HG03354 (cell line): ENCODE measurements around the gene TMEM97.

Source experiments
- ATAC-seq: cut with Tn5 transposase; IDR thresholded peaks from one replicate; pipeline ENCODE4 v1.9.1; 2021; ENCODE audit warnings: mild to moderate bottlenecking; ENCODE audit not compliant: unreplicated experiment, poor library complexity, severe bottlenecking

TMEM97 gene

GRCh38 chr17:28315846-28316705 is 2.9 kb upstream of the TMEM97 start:
- ATAC-seq, result no peak

GRCh38 chr17:28317099-28317965 is 1.7 kb upstream of the TMEM97 start:
- no peak for ATAC-seq

GRCh38 chr17:28317966-28318758 is 838 bp upstream of the TMEM97 start:
- ATAC-seq, result peak; percentile 15

DNA sequence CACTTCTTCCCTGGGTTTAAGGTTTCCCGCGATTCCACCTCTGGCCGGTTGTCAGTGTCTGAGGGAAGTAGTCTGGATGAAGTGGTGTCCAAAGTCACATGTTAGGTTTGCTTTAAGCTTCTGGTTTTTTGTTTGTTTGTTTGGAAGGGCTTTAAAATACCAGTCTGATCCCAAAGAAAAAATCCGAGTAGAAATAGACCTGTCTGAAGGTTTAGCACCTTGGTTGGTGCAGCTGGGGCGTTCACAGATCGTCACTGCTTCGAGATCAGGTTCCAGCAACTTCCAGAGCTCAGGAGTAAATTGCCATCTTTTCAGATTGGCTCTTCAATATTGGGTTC is 567 bp downstream of the TMEM97 start:
- no peak for ATAC-seq

DNA sequence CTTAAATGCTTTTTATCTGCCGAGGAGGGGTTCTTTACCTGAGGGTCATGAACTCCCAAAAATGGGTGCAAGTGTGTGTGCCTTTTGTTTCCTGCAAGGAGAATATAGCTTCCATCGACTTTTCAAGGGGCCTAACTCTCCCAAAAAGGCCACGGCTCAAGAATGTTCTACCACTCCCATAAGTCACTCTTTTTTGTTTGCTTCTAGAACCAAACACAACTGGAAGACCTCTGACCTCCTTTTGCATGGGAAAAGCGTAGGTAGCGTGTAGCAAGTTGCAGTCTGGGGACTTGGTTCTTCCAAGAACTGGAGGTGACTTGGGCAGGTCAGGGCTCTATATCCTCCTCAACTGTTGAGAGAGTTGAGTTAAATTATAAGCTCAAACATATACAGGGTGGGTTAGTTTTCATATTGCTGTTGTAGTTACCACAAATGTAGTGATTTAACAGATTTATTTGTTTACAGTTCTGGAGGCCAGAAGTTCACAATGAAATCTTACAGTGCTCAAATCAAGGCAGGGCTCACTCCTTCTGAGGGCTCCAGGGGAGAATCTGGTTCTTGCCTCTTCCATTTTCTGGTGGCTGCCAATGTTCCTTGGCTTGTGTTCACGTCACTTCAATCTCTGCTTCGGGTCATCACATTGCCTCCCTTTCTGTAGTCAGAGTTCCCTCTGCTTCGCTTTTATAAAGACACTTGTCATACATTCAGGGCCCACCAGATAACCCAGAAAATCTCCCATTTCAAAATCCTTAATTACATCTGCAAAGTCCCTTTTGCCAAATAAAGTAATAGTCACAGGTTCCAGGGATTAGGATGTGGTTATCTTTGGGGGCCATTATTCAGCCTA is 1.4 kb downstream of the TMEM97 start:
- no peak for ATAC-seq

DNA sequence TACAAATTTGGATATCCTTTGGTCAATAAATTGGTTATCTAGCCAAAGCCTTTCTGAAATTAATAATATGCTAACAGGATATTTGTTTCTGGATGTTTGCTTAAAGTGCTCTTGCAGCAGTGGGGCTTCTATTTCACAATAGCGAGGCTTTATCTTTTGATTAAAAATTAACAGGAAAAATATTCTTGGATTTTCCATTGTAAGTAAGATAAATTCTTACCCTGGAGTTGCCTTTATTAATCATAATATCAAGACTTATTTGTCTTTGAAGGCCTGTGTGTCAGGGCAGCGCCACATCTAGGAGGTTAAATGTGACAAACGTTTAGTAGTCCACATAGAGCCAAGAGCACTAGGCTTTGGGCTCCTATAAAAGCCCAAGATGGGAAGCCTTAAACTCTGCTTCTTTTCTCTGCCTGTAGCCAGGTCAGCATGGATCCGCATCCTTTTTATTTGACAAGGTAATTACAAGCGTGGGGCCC is 5.3 kb downstream of the TMEM97 start:
- ATAC-seq, result no peak

GRCh38 chr17:28324781-28325180 is 5.8 kb downstream of the TMEM97 start:
- ATAC-seq, result no peak

- ATAC-seq, result no peak
Measured at GRCh38 chr17:28325211-28325610, 6.2 kb downstream of the TMEM97 start.

GRCh38 chr17:28326114-28326513 is 7.1 kb downstream of the TMEM97 start:
- ATAC-seq, result no peak

GRCh38 chr17:28327031-28327607 is 8.1 kb downstream of the TMEM97 start:
- ATAC-seq, result no peak

DNA sequence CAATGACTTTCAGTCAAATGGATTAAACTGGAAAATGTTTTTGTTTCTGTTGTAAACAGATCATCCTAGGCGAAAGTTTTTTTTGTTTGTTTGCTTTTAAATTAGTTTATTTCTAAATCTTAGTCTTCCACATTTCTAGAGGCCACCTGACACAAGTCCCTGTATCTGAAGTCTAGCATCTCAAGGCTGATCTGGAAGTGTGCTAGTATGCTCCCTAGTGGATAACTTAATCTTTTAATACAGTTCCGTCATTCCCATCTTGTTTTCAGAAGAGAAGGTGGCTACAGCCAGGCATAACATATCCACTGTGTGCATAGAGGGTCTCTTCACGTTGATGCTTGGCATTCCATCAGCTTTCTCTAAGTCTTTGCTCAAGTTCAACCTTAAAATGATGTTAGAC is 8.7 kb downstream of the TMEM97 start:
- no peak for ATAC-seq

GRCh38 chr17:28328325-28328724 is 9.3 kb downstream of the TMEM97 start:
- ATAC-seq, result no peak

DNA sequence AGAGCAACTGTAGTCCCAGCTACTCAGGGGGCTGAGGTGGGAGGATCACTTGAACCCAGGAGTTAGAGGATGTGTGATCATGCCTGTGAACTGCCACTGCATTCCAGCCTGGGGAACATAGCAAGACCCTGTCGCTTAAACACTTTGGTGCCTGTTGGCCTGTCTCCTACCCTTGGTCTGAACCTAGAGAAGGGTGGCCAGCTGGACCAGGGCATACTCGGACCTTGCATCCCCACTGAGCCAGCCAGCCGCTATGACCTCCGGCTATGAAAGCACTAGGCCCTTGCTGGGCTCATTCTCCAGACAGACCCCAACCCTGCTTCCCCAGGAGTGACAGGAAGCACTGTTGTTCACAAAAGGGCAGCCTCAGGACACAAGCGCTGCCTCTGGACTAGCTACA is 11.7 kb downstream of the TMEM97 start:
- no peak for ATAC-seq

DNA sequence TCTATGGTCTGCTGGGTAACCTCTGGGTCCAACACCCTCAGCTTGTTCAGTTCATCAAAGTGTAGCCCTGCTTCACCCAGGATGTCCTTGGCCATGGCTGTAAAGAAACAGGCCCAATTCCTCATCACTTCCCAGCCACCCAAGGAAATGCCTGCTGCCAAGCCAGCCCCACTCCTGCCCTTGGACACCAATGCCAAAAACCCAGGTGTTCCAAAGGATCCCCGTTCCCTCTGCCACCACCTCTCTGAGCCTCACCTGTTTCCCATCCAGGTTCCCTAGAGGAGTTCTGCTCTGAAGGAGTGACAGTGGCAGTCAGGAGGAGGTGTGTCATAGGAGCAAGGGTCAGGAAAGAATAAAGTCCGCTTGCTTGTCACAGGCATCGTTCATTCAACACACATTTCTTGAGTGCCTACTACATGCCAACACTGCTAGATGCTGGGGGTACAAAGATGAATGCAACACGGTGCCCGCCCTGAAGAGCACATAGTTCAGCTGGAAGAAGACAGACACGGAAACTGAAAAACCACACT is 13.0 kb downstream of the TMEM97 start:
- ATAC-seq, result no peak

- ATAC-seq, result no peak
Measured at GRCh38 chr17:28333083-28333746, 14.2 kb downstream of the TMEM97 start.

DNA sequence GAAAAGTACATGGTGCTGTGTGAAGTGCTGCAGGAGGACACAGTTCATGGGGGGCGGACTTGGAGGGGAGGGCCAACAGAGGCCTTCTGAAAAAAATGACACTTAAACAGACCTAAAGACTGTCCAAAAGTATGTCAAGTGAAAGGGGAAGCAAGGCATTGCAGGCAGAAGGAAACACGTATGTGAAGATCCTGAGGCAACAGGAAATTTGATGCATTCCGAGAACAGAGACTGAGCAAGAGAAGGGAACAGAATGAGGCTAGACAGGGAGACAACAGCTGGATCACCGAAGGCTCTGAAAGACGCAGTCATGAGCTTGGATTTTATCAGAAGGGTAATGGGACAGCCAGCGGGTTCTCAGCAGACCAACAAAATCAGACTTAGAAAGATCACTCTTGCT is 15.2 kb downstream of the TMEM97 start:
- no peak for ATAC-seq

GRCh38 chr17:28334666-28335200 is 15.7 kb downstream of the TMEM97 start:
- no peak for ATAC-seq
